OCI-LY7 (cell line): ENCODE data around the gene YAF2.

Source experiments
- CTCF ChIP-seq: fragments of 200-600 bp; sonication (generic); conservative IDR thresholded peaks from 2 replicates; pipeline ENCODE4 v1.5.1; 2014; ENCODE audit warnings: mild to moderate bottlenecking, antibody characterized with exemption, low read length, moderate library complexity, mixed read lengths
- EZH2phosphoT487 ChIP-seq: fragments of 200-600 bp; sonication (generic); IDR thresholded peaks from 2 replicates; pipeline ENCODE4 v1.6.1; 2018; ENCODE audit warnings: low read depth, borderline replicate concordance, mild to moderate bottlenecking, mixed run types, antibody characterized with exemption, low read length, moderate library complexity, mixed read lengths

- TF ChIP-seq CTCF (no peak), EZH2phosphoT487 (no peak)
Observed at GRCh38 chr12:42285431-42285830, 47.4 kb upstream of the YAF2 start.
